GM19455 (cell line): ENCODE measurements around the gene ALDOA.

ENCODE experiments used
- ATAC-seq: cut with Tn5 transposase; IDR thresholded peaks from one replicate; pipeline ENCODE4 v1.9.1; 2021; ENCODE audit not compliant: unreplicated experiment

The ALDOA gene

DNA sequence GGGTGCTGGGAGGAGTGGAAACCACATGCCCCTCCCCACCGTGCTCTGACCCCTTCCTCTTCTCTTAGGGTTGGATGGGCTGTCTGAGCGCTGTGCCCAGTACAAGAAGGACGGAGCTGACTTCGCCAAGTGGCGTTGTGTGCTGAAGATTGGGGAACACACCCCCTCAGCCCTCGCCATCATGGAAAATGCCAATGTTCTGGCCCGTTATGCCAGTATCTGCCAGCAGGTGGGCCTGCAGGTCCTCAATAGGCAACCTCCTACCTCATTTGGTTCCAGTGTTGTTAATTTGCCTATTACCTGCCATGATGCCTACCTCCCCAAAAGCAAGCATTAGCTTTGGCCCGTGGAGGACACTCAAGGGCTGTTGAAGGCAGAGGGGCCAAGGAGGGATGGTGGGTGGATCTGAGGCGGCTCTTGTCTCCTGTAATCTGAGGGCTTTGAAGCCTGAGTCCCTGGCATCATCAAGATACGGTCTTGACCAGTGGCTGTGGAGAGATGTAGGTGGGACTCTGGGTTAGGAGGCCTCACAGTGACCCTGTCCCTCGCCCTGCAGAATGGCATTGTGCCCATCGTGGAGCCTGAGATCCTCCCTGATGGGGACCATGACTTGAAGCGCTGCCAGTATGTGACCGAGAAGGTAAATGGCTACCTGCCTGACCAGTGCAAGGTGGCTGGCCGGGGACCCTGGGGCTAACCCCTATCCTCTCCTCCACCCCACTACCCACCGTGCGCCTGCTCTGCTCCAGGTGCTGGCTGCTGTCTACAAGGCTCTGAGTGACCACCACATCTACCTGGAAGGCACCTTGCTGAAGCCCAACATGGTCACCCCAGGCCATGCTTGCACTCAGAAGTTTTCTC lies 3.4 kb downstream of the ALDOA start:
- no peak for ATAC-seq

DNA sequence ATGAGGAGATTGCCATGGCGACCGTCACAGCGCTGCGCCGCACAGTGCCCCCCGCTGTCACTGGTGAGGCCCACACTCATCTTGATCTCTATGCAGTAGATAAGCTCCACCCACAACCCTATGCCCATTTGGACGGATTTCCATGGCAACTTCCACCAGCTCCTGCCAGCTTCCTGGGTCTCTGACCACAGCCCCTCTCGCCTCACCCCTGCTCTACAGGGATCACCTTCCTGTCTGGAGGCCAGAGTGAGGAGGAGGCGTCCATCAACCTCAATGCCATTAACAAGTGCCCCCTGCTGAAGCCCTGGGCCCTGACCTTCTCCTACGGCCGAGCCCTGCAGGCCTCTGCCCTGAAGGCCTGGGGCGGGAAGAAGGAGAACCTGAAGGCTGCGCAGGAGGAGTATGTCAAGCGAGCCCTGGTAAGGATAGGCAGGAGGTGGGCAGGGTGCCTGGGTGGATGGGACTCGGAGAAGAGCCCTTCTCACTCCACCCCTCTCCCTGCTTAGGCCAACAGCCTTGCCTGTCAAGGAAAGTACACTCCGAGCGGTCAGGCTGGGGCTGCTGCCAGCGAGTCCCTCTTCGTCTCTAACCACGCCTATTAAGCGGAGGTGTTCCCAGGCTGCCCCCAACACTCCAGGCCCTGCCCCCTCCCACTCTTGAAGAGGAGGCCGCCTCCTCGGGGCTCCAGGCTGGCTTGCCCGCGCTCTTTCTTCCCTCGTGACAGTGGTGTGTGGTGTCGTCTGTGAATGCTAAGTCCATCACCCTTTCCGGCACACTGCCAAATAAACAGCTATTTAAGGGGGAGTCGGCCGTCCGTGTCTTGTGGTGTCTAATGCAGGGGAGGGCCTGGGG lies 4.3 kb downstream of the ALDOA start:
- ATAC-seq, result no peak

DNA sequence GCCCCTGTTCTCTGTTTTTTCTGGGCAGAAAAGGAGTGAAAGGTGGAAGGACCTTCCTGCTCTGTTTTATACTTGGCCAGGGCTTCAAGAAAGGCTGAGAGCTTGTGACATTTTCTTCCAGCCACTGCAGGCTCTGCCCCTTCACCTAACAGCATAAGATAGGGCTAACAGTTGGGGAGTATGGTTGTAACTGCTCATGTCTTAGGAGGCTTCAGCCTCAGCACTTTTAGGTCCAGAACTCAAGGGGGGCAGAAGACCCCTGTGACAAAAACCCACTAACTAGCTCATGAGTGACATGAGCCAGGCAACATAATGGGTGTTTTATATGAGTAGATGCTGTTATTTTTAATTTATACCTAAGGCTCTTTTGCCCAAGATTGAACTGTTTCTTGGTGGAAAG lies 4.9 kb downstream of the ALDOA start:
- no peak for ATAC-seq

DNA sequence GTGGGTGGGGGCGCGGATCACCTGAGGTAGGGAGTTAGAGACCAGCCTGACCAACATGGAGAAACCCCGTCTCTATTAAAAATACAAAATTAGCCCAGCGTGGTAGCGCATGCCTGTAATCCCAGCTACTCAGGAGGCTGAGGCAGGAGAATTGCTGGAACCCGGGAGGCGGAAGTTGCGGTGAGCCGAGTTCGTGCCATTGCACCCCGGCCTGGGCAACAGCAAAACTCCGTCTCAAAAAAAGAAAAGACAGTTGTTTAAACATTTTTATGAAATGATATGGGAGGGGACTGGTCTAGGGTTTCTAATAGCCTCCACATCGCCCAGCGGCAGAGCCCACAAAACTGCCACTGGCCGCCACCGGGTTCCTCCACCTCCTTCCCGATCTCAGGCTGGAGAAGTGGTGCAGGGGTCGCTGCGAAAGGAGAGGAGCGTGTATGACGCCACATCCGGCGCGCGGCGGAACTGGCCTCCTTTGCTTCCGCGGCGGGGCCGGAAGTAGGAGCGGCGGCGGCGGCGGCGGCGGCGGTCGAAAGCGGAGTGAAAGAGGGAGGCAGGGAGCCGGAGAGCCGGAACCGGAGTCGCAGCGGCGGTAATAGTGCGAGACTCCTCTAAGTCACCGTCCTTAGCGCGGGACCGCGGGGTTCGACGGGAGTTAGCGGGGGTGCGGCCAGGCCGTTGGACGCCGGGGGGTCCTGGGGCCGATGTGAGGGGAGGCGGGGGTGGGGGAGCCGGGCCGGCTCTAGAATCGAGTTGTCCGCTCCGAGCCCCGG lies 10.1 kb downstream of the ALDOA start, which contains the start of gene PPP4C:
Gene PPP4C, plus strand, starts transcription at position 492 of the 773 bp plus-strand sequence. CDS start 384 bp downstream, outside the sequence.
- peak; percentile 70 for ATAC-seq

DNA sequence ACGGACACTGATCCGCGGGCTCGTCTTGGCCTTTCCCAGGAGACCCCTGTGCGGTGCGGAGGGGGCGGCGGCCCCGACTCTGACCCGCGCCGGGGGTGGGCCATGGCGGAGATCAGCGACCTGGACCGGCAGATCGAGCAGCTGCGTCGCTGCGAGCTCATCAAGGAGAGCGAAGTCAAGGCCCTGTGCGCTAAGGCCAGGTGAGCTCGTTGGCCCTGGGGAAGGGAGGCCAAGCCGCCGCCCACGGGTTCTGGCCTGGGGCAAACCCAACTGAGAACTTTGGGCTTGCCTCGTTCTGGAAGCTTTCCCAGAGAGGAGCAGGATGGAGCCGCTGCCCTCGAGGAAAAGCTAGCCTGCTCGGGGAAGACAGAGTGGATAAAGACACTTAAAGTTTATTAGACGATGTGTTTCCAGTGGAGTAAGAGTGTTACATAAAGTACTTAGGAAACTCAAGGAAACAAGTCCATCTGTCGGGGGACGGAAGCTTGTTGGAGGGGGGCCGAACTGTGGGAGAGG lies 10.8 kb downstream of the ALDOA start:
- no peak for ATAC-seq

DNA sequence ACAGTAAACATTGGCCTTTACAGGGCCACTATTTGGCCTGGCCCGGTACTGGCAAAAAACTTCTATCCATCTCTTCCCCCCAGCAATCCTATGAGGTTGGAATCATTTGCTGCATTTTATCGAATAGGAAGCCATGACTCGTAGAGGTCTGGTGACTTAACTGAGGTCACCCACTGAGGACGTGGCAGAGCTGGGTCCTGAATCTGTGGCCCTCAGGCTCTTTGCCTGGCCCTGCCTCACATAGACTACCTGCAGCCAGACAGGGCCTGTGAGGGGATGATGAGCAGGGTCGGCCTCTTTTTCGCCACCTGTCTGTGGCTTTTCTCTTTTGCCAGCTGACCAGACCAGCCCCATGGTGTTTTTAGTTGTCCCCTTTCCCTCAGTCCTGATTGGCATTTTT lies 12.1 kb downstream of the ALDOA start:
- ATAC-seq, result no peak

DNA sequence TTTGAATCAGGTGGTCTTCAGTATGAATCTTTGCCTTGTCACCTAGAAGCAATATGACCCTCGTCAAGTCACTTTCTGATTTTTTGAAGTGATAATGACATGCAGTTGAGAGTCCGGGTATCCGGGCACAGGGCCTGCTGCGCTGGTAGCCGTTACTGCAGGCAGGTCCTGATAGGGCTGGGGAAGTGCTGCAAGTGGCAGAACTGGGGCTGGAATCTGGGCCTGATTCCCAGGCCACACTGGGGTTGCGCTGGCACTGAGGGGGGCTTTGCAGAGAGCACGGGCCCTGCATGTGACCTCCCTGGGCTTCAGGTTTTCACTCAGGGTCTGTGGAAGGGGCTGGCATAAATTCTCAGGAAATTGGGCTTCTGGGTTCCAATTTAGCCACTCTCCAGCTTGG lies 13.2 kb downstream of the ALDOA start:
- no peak for ATAC-seq

DNA sequence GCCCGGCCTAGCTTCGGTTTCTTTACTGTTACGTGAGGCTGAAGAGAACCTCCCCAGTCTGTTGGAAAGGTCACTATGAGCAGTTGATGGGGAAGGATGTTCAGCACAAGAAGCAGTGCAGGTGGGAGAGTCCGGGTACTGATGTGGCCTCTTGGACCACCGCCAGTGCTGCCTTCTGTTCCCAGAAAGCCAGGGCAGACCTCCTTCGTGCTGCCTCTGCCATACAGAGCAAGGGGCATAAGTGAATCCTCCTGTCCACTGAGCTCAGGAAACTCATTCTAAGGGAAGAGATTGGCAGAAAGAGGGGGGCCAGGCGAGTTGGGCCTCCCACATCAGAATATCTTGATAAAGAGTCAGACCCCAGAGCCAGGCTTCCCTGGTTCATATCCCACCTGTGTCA lies 13.9 kb downstream of the ALDOA start:
- ATAC-seq, result no peak

DNA sequence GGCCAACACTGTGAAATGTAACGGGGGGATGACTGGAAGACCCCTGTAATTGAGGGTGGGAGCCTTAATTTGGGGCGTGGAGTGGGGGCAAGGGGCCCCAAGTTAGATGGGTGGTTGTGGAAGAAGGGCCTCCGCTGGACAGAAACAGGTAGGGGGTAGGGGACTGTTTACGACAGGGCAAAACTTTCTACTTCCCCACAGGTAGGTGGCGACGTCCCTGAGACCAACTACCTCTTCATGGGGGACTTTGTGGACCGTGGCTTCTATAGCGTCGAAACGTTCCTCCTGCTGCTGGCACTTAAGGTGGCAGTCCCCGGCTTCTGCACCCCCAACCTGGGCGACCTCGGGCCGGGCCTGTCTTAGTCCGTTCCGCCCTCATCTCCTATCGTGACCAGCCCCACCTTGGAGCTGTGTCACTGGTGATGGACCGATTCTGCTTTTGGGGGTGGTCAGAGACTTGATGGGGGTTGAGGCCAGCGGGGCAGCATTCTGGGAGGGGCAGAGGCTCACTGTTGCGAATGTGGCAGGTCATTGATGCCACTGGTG lies 17.1 kb downstream of the ALDOA start:
- ATAC-seq, result no peak

DNA sequence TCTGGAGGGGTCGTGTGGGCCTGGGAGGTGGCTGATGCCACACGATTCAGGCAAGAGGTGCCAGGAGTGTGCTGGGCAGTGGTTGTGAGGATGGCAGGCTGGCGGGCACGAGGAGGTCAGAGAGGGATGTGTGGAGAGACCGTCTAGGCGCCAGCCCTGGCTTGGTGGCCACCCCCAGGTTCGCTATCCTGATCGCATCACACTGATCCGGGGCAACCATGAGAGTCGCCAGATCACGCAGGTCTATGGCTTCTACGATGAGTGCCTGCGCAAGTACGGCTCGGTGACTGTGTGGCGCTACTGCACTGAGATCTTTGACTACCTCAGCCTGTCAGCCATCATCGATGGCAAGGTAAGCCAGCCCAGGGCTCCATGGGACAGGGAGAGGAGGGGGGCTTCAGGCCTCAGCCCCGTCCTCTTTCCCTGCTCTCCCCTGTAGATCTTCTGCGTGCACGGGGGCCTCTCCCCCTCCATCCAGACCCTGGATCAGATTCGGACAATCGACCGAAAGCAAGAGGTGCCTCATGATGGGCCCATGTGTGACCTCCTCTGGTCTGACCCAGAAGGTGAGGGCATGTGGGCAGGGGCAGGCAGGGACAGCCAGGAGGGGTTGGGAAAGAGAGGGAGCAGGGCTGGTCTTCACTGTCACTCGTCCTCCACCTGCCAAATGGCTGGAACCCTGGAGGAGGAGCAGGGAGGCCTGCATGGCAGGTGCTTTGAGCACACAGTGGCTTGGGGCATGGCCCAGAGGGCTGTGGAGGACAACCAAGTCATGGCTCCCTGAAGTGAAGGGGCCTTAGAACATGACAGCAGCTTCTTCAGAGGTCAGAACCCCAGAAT lies 17.9 kb downstream of the ALDOA start:
- no peak for ATAC-seq

DNA sequence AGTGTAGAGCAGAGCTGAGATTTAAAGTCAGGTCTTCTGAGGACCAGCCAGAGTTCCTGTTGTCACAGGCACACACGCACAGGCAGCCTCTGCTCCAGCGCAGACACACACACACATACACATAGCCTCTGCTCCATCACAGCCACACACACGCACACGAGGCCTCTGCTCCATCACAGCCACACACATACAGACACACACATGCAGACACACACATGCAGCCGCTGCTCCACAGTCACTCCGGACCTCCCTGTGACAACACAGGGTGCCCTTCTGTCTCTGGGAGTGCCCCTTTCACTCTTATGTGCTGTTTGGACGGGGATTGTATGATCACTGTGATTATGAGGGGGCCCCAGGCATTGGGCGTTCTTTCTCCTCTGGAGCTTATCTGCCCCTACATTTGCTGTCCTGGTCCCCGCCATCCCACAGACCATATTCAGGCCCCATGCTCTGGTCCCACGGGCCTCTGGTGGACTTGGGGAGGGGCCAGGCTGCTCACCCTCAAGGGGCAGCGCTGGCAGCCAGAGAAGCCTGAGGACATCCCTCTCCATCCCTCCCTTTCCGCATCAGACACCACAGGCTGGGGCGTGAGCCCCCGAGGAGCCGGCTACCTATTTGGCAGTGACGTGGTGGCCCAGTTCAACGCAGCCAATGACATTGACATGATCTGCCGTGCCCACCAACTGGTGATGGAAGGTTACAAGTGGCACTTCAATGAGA lies 18.7 kb downstream of the ALDOA start:
- no peak for ATAC-seq

DNA sequence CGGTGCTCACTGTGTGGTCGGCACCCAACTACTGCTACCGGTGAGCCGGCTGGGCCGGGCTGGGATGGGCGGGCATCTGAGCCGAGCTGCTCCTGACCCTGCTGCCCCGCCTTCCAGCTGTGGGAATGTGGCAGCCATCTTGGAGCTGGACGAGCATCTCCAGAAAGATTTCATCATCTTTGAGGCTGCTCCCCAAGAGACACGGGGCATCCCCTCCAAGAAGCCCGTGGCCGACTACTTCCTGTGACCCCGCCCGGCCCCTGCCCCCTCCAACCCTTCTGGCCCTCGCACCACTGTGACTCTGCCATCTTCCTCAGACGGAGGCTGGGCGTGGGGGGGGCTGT lies 19.2 kb downstream of the ALDOA start:
- ATAC-seq, result no peak

DNA sequence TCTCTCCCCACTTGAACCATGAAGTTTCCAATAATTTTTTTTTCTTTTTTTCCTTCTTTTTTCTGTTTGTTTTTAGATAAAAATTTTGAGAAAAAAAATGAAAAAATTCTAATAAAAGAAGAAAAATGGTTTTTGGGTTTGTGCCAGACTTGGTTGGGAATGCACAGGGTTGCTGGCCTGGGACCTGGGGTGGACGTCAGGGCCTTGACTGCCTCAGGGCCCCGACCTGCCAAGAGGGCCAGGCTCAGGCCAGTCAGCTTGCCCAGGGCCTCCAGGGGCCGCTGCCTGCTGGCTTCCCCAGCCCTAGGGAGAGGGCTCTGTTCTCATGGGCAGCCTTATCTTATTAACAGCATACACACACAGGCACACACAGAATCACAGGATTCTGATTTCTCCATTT lies 19.7 kb downstream of the ALDOA start:
- ATAC-seq, result no peak

DNA sequence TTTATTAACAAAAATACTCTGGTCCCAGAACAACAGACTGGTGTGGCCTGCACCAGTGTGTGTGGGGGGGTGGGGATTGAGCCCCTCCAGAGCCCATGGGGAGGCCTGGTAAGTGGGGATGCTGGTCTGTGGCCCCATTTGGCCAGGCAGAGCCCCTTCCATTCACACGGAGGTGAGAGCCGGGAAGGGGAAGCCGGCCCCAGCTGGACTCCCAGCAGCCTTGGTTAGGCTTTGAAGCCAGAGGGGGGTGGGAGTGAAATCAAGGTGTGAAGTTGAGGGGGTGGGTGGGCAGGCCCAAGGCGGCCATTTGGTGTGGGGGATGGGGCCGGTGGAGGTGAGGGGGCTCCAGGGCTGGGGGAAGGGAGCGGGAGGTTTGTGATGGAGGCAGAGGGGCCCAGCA lies 20.3 kb downstream of the ALDOA start:
- ATAC-seq, result no peak

DNA sequence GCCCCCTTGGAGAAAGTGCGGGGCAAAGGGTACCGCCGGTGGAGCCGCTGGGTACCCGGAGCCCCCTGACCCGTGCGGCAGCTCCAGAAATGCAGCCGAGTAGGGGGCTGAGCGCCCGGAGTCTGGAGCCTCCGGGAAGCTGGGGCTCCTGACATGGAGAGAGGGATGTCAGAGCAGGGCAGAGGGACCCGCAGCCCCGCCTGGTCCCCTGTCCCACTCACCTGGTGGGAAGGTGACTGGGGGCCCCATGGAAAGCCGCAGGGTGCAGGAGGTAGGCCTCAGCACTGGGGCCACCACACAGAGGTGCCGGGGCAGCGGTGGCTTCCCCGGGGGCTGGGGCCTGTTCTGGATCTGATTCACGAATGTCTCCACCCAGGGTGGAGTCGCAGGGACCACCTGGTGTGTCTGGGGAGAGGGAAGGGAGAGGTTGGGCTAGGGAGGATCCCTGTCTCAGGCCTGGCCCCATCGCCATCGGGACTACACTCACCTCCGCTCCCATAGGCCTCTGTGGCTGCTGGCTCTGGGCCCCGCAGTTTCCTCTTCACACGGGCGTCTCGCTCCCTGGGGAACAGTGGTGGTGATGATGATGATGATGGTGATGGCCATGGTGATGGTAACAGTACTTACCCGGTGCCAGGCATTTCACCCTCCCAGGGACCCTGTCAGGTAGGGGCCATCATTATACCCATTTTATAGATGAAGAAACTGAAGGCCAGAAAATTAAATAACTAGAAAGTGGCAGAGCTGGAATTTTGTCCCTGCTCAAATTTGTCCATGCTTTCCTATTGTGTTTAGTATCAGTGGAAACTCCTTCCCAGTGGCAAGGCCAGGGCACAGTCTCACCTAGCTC lies 21.0 kb downstream of the ALDOA start:
- no peak for ATAC-seq

DNA sequence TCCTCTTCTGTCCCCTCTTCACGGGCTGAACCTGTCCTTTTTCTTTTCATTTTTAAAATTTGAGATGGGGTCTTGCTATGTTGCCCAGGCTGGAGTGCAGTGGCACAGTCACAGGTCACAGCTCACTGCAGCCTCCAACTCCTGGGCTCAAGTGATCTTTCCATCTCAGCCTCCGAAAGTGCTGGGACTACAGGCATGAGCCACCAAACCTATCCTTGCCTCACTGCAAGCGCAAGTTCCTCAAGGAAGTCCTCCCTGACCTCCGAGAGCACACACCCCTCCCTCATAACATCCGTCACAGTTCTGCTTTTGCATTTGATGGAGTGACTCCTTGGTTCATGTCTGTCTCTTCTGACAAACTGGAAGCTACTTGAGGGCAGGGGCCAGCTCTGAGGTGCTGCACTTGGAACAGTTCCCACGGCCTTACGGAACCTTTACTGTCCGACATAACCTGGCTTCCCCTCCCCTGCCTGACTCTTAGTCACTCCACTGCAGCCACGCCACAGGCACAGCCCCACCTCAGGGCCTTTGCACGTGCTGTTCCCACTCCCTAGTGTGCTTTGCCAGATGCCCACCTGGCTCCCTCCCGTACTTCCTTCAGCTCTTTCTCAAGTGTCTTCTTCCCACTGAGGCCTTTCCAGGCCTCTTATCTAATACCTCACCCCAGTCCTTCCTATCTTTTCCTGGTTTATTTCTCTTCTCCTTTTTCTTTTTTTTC lies 21.8 kb downstream of the ALDOA start:
- no peak for ATAC-seq

DNA sequence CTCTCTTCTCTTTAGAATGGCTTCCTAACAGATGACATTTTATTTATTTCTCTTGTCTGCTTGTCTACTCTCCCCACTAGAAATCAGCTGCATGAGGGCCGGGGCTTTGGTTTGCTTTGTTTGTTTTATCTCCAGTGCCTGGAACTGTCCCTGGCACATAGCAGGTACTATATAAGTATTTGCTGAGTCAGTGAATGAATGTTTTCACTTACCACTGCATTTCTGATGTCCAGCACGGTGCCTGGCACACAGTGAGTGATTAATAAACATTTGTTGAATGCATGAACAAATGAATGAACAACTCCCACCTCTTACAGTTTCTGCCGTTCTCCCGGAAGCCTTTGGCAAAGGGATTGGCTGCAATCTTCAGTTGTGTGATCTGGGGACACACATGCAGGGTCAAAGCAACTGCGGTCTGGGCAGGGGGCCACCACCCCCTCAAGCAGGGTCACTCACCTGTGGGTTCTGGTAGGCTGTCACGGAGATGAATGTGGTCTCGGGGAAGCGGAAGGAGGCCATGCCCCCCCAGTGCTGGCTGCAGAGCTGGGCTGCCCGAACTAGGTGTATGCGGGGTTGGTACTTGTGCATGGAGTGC lies 22.8 kb downstream of the ALDOA start:
- ATAC-seq, result no peak
